ENCODE results near the gene ARL4A. TPM values are rescaled to one million over a fixed set of nuclear protein-coding genes. Genes with fewer than 3 reads are reported as not detected.

The ARL4A gene, protein sequence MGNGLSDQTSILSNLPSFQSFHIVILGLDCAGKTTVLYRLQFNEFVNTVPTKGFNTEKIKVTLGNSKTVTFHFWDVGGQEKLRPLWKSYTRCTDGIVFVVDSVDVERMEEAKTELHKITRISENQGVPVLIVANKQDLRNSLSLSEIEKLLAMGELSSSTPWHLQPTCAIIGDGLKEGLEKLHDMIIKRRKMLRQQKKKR
- total RNA-seq, result 47.9 TPM

GRCh38 chr7:12686891-12687717 lies at the start of gene ARL4A:
TSS of gene ARL4A (plus strand) at chr7:12687633. CDS start at chr7:12688255, 622 bp downstream.

Small RNA genes lying within 50 kb of the gene (small RNA-seq; reads per million reads assigned to genes)
- gene RF00264 (ENCODE audit: low replicate concordance), result not detected

Other genes starting within 250 kb of the ARL4A start
- gene SCIN, start 116.9 kb upstream of the ARL4A start, total RNA-seq, result 2.8 TPM